GM18511 (cell line): ENCODE data around the gene RPL7A.
"Not testable (repeated sequence)": the region's sequence is repeated elsewhere in the genome, so short reads cannot be mapped to it uniquely, and the experiment has no call there.

Experiments used
- ATAC-seq: cut with Tn5 transposase; IDR thresholded peaks from one replicate; pipeline ENCODE4 v1.9.1; 2021; ENCODE audit warnings: mild to moderate bottlenecking, moderate library complexity; ENCODE audit not compliant: unreplicated experiment

RPL7A gene

GRCh38 chr9:133347985-133348717, at the start of gene RPL7A, which contains the start of gene MED22:
RPL7A (plus strand) TSS chr9:133348218; CDS start chr9:133348244, 26 bp downstream.
MED22 (minus strand) TSS chr9:133348131; CDS start chr9:133346662, 1,469 bp downstream.
- ATAC-seq = peak; percentile 78

GRCh38 chr9:133299996-133300395, 48.0 kb upstream of the RPL7A start:
- not testable (repeated sequence) for ATAC-seq

DNA sequence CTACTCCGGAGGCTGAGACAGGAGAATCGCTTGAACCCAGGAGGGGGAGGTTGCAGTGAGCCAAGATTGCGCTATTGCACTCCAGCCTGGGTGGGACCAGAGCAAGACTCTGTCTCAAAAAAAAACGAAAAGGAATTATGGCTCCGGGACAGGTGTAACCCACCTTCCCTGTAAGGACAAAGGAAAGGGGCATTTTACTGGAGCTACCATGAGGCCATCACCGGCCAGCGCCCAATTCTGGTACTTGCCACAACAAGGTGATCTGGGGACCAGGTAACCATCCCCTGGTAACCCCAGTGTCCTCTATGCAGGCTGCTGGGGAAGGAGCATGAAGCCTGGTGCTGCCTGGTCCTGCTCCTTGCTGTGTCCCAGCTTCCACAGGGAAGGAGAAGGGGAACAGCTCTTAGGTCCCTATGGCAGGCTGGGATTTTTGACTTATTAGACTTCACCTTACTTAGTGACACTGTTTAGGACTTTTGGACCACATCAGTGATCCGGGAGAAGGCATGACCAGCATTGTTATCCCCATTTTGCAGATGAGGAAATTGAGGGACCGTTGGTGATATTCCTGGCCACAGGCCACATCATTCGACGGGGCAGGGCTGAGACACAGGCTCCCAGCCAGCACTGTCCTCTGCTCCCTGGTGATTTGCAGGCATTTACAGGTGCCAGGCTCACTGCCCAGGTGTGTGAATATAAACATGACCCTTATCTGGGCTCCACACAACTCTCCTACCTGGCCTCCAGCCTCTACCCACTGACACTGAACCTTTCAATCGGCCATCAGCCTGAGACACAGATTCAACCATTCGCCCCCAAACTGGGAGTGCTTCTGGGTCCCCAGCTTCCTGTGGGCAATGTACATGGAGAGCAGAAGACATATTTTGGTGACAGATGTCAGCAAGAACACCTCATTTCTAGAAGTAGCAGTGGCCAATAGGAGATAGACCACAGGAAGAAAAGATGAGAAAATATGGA, 46.5 kb upstream of the RPL7A start:
- ATAC-seq = no peak

DNA sequence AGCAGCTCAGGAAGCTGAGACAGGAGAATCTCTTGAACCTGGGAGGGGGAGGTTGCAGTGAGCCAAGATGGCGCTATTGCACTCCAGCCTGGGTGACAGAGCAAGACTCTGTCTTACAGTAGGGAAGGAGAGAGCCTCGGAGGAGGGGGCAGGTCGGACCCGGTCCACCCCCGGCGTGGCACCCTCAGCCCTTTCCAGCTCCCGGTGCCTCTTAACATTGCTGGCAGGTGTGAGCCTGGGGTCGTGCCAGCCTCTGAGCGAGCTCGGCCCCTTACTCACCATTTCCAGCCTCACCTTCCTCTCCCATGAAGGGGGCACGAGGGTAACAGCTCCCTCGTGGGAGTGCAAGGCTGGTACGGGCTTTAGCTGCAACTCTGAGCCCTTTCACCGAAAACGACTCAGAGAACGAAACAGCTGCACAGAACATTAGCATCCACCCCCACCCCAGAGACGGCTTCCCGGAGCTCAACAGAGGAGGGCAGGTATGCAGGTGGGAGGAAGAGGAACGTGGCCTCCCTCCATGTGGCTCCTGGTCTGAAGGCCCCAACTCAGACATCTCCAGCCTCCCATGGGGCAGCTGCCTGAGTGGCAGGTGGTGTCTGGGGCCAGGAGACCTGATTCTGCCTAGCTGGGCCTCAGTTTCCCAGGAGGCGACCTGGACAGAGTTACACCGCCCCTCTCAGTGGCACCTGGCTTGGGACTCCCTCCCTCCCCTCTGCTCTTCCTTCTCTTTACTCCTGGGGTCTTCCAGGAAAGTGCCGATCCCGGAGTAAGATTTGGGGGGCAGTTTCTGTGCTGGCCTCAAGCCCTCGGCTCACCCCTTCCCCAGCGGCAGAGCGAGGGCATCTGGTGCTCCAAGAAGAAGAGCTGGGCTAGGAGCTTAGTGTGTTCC, 44.5 kb upstream of the RPL7A start:
- no peak for ATAC-seq

DNA sequence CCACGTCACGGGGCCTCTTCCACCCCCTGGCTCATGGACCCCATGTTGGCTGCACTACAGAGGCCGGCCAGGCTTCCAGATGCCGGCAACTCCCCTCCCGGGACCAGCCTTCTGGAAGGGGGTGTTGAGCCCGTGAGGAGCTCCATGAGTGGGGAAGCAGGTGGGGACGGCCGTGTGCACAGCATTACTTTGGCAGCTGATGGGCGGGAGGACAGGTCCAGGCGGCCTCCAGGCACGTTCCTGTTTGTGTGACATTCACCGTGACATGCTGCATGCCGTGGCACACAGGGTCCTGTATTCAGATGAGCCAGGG, 43.9 kb upstream of the RPL7A start:
- no peak for ATAC-seq

DNA sequence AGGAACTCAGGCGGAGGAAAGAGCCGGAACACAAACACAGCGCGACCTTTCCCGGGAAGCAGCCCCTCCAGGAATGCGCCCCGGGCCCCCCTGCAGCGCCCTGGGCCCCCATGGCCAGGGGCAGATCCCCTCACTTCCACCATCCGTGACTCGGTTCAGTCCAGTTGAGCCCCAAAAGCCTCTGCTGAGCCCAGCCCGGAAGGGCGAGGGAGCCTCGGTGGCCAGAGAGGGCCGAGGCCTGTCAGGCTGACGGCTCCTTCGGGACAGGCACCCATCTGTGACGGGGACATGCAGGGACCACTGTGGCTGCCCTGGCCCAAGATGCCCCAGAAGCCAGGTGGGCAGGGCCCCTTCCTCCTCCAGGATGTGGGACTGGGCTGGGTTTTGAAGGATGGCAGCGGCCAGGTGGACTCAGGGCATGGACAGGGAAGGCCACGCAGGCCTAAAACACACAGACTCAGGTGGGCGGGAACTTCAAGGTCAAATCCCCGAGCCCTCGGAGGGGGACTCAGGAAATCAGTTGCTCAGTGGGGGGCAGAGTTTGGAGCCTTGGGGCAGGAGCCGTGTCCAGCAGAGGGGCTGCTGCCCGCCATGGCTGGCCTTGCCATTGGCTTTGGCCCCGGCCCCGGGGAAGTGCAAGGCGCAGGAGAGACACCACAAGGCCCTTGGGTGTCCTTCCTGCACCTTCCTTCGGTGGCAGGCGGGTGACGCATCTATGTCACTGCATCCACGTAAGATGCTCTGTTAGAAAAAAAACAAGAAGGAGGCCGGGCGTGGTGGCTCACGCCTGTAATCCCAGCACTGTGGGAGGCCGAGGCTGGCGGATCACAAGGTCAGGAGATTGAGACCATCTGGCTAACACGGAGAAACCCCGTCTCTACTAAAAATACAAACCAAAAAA, 43.3 kb upstream of the RPL7A start:
- ATAC-seq = no peak

DNA sequence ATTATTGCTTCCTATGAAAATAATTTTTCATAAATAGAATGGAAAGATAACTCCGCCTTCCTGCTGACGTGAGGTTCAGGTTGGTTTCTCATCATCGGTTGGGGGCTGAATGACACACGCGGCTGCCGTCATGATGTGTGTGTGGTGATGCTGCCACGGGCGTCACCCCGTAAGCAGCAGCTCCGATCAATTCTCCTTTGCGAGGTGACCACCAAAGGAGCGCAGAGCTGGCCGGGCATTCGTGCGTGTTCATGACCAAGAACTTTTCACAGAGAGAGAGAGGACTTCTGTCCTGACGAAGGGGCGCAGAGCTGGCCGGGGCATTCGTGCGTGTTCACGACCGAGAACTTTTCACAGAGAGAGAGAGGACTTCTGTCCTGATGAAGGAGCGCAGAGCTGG, 42.3 kb upstream of the RPL7A start:
- ATAC-seq = no peak

GRCh38 chr9:133306242-133307204, 41.5 kb upstream of the RPL7A start:
- ATAC-seq = no peak

GRCh38 chr9:133307301-133307700, 40.7 kb upstream of the RPL7A start:
- ATAC-seq = no peak

DNA sequence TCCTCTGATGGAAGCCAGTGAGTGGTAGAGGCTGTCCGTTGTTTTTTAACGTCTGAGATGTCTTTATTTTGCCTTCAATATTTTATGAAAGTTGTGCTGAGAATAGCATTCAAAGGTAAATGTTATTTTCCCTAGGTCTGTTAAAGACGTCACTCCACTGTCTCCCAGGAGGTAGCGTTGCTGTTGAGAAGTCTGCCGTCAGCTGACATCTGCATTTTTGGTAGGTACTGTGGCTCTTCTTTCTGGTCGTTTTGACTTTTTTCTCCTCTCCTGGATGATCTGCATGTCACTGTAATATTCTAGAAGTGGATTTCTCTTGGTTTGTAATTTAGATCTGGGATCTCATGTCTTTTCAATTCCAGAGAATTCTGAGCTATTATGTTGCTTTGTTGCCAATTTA, 38.4 kb upstream of the RPL7A start:
- no peak for ATAC-seq

DNA sequence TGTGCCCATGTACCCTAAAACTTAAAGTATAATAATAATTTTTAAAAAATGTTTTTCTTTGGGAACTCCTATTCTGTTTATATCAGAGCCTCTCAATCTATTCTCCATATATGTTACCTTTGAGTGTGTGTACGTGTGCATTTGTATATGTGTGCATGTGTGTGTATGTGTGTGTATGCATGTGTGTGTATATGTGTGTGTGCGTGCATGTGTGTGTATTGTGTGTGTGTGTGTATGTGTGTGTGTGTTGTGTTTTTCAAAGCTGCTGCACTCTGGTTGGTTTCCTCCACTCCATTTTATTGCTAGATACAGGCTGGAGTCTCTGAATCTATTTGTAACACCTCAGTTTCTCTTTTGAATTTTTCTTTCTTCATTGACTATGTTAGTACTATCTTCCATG, 32.0 kb upstream of the RPL7A start:
- no peak for ATAC-seq

GRCh38 chr9:133317551-133317950, 30.5 kb upstream of the RPL7A start:
- ATAC-seq = not testable (repeated sequence)

DNA sequence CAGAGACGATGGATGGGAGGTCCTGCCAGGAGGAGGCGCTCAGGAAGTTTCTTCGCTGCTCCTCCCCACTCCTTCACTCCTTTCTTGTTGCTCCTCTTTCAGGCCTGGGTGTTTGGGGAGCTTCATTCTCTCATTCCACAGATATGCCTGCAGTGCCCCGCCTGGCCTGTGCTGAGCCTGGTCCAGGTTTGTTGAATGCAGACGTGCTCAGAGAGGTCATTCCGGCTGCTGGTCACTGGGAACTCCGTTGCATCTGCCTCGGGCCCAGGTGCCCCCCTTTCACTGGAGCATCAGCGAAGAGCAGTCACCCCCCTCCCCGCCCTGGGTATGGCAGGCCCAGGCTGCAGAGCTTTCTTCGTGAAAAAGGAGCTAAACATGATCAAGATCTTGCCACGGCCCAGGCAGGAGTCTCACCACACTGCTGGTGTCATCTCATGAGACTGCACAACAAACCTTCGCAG, 27.6 kb upstream of the RPL7A start:
- ATAC-seq = no peak

- no peak for ATAC-seq
Observed at GRCh38 chr9:133321411-133321935, 26.5 kb upstream of the RPL7A start.

GRCh38 chr9:133322701-133323100, 25.3 kb upstream of the RPL7A start:
- no peak for ATAC-seq

DNA sequence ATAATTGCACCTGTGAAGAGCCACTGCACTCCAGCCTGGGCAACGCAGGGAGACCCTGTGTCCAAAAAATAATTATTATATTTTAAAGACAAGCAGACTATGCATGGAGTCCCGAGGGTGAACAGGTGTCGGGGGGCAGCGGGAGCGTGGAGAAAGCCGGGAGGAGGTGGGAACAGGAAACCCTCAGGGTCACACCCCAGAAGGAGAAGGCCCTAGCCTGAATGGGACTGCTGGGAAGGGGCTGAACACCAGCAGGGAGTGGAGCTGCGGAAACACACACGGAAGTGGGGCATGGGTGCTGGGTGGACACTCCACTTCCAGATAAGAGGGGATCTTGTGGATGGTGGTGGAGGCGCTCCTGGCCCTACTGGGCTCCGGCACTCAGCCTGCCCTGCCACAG, 24.8 kb upstream of the RPL7A start:
- no peak for ATAC-seq

DNA sequence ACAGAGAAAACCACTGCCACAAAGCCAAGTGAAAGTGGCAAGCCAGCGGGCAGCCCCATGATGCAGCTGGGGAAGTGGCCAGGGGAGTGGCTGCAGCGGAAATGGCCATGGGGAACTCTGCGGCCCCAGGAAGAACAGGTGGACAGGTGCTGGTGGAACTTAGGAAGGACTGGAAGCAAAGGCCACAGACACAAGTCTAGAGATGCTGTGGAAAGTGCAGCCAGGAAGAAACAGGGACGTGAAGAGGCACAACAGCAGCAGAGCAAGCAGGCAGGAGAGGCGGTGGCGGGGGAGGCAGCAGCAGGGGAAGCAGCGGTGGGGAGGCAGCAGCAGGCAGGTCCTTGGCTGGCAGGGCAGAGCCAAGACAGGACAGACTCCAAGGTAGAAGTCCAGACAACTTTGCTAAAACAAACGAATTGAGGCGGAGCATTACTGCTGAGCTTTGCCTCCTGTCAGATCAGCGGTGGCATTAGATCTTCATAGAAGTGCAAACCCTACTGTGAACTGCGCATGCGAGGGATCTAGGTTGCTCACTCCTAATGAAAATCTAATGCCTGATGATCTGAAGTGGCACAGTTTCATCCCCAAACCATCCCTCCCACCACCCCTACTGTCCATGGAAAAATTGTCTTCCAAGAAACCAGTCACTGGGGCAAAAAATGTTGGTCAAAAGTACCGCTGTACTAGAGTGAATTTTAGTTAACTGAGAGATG, 23.9 kb upstream of the RPL7A start:
- ATAC-seq = no peak

- not testable (repeated sequence) for ATAC-seq
Observed at GRCh38 chr9:133327021-133327420, 21.0 kb upstream of the RPL7A start.
